Upper lobe of right lung (tissue), 1 donor: ENCODE results near the gene EIF1AD. TPM values are rescaled to one million over a fixed set of nuclear protein-coding genes. Genes with fewer than 3 reads are reported as not detected.

ENCODE experiments used
- ATAC-seq: fragments of 200-7000 bp; cut with Tn5 transposase; one replicate; pipeline ENCODE4 v1.9.1; 2020; ENCODE audit warnings: mild to moderate bottlenecking, moderate library complexity
- DNase-seq: peaks from one replicate; pipeline ENCODE4 v3.0.0-alpha.2; 2020
- H3K27ac ChIP-seq: fragments of 200-600 bp; one replicate; pipeline ENCODE4 v1.8.0; 2022
- H3K27me3 ChIP-seq: fragments of 200-600 bp; one replicate; pipeline ENCODE4 v1.8.0; 2022; ENCODE audit warnings: mild to moderate bottlenecking
- H3K36me3 ChIP-seq: fragments of 200-600 bp; one replicate; pipeline ENCODE4 v1.8.0; 2022
- H3K4me1 ChIP-seq: fragments of 200-600 bp; one replicate; pipeline ENCODE4 v1.8.0; 2022
- H3K4me3 ChIP-seq: fragments of 200-600 bp; one replicate; pipeline ENCODE4 v1.8.0; 2022; ENCODE audit warnings: mild to moderate bottlenecking
- H3K9me3 ChIP-seq: fragments of 200-600 bp; one replicate; pipeline ENCODE4 v1.8.0; 2022
- CTCF ChIP-seq: fragments of 200-600 bp; IDR thresholded peaks from one replicate; pipeline ENCODE4 v1.8.0; 2022; ENCODE audit warnings: antibody characterized with exemption
- intact Hi-C: fragments of 100-400 bp; cut with DNase I; formaldehyde crosslinking; loops from one replicate; pipeline ENCODE4 v1.11.0; 2022
- total RNA-seq: library from RNA; stranded (reverse); fragmentation: NEBNext Ultra II Directional; extraction: Animal tissue kit (Norgen Biotek cat#: 25700); gene quantifications from one replicate; pipeline ENCODE4 v1.2.1, GENCODE V29; 2021
- donor health status: DM: no; HTN: yes; CAD: no; lungs with severe emphysema.

The EIF1AD gene
- total RNA-seq, 1 donor from 2014 or later: 32.6 TPM

DNA sequence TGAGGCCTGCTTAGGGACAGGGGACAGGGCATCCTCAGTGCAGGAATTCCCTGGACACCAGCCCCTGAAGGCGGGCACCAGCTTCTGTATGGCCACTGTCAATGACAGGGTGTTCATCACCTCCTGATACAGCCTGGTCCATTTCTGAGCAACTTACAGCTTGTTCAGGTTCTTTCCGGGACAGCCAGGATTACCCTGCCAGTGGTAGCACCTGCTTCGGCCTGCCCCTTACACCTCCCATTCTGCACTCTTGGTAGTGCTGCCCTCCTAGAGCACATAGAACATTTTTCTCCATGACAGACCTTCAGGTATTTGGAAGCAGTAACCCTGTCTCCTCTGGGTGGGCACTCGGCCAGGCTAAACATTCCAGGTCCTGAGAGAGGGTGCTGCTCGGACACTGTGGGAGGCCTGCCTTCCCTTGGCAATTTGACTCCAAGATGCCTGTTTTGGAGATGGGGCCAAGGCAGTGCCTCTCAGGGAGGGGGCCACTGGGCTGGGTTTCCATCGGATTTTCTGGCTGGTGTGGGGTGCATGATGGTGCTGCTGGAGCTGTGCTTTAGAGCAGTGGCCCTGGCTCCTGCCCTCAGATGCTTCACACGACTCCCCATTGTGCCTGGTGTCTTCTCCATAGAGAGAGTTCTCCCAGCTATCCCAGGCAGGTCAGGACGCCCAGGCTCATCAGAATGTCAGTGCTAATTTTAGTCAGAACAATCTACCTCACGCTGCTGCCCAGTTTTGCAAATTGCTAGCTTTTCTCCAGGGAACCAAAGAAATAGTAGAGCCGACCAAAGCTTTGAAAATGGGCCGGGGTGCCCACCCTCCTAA is 45.8 kb upstream of the EIF1AD start:
- H3K27ac ChIP-seq: no peak overlapping the region
- H3K27me3 ChIP-seq: peaks cover 9% of the 10 kb centered on the region
- intact Hi-C loops: no loop called here
- ATAC-seq (no peak), DNase-seq (no peak)
- H3K36me3 ChIP-seq: no peaks in the 10 kb centered on the region
- peaks cover 8% of the 10 kb centered on the region for H3K4me1 ChIP-seq
- H3K4me3 ChIP-seq: no peak overlapping the region
- no peaks in the 10 kb centered on the region for H3K9me3 ChIP-seq
- TF ChIP-seq CTCF: no peak

- Histone ChIP-seq H3K4me3 (no peak overlapping the region), H3K27ac (no peak overlapping the region), H3K4me1 (peaks cover 8% of the 10 kb centered on the region), H3K36me3 (no peaks in the 10 kb centered on the region), H3K9me3 (no peaks in the 10 kb centered on the region), H3K27me3 (peaks cover 9% of the 10 kb centered on the region)
- intact Hi-C loops: no loop called here
- DNase-seq (no peak), ATAC-seq (no peak)
- no peak for TF ChIP-seq CTCF
Measured at GRCh38 chr11:66046901-66047300, 44.9 kb upstream of the EIF1AD start.

DNA sequence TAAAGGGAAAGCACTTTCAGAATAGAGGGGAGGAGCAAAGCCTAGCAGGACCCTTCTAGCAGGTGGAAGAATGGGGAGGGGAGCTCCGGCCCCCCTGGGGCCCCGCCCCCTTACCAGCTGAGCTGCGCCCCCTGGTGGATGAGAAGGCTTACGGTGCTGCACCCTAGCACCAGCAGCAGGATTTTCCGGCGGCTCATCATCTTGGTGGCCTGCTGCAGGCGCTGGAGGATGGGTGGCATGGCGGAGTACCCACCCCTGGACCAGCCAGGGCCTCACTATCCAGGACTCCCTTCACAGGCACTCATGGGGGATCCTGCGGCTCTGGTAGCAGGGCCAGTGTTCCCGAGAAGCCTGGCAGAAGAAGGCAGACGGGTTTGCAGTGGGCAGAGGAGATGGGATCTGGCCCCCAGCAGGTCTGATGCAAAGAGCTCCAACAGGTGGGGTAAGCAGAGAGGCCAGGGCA is 43.3 kb upstream of the EIF1AD start:
- peak; percentile 92 for TF ChIP-seq CTCF
- no peak overlapping the region for H3K4me3 ChIP-seq
- no peaks in the 10 kb centered on the region for H3K36me3 ChIP-seq
- DNase-seq: peak; percentile 86
- H3K27ac ChIP-seq: no peak overlapping the region
- ATAC-seq: peak; percentile 87
- intact Hi-C loops: no loop called here
- no peaks in the 10 kb centered on the region for H3K9me3 ChIP-seq
- H3K27me3 ChIP-seq: peaks cover 9% of the 10 kb centered on the region
- no peaks in the 10 kb centered on the region for H3K4me1 ChIP-seq

DNA sequence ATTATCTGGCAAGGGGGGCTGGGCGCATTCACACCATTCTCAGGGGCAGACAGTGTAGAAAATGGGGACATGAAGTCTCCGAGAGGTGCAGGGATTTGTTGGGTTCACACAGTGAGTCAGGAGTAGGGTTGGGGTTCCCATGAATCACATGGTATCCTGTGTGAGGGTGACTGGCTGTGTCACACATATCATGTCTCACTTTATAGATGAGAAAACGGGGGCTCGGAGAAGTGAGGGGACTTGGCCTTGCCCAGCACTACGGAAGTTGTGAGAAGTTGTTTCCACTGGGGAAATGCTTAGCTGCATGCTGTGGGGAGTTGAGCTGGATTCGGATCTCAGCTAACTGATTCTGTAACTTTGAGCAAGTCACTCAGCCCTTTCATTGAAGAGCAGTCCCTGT is 42.8 kb upstream of the EIF1AD start:
- Histone ChIP-seq H3K27me3 (peaks cover 9% of the 10 kb centered on the region), H3K4me3 (no peak overlapping the region), H3K36me3 (no peaks in the 10 kb centered on the region), H3K27ac (no peak overlapping the region), H3K9me3 (no peaks in the 10 kb centered on the region), H3K4me1 (no peaks in the 10 kb centered on the region)
- ATAC-seq (no peak), DNase-seq (no peak)
- intact Hi-C loops: no loop called here
- no peak for TF ChIP-seq CTCF

- no peak for DNase-seq
- ATAC-seq: no peak
- Histone ChIP-seq H3K4me1 (no peaks in the 10 kb centered on the region), H3K27me3 (no peaks in the 10 kb centered on the region), H3K4me3 (no peak overlapping the region), H3K36me3 (no peaks in the 10 kb centered on the region), H3K27ac (no peak overlapping the region), H3K9me3 (no peaks in the 10 kb centered on the region)
- TF ChIP-seq CTCF: no peak
- intact Hi-C loops: no loop called here
Measured at GRCh38 chr11:66042996-66043906, 41.3 kb upstream of the EIF1AD start.
